ENCODE results near the gene TRHDE. TPM values are rescaled to one million over a fixed set of nuclear protein-coding genes. Genes with fewer than 3 reads are reported as not detected.

The TRHDE gene
- total and polyA plus RNA-seq, 9 donors, result 3.4 to 35.5 (median 18.2) TPM

DNA sequence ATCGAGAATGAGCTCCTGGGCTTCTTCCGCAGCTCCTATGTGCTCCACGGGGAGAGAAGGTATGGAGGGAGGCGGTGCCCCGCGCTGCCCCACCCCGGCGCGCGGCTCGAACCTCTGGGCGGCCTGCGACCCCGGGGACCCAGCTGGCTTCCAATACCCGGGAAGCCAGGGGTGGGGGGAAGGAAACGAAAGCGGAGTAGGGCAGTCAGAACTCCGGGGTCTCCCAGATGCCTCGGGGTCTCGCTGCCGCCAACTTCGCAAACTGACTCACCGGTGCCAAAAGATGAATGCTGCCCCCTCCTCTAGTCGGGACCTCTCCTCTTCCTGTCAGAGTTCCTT lies 1.3 kb downstream of the TRHDE start:
- DNase-seq, result peak; percentile 24 to 54 (median 31)
- Histone ChIP-seq H3K4me1 (ENCODE audit: insufficient read depth) (peaks cover 3% of the 10 kb centered on the region), H3K27ac (peak overlapping the region; percentile 87 to 93), H3K4me3 (peak overlapping the region; percentile 60), H3K36me3 (no peaks in the 10 kb centered on the region), H3K27me3 (no peaks in the 10 kb centered on the region), H3K9me3 (no peaks in the 10 kb centered on the region)
- 0 to 2% (median 1%) methylated on average over 24 of the region's 24 CpGs for WGBS, 3 donors
- intact Hi-C loops (cut with DNase I), result no loop called here
- TF ChIP-seq EP300 (IDR thresholded peaks at IDR 0.05) (no peak), POLR2A (IDR thresholded peaks at IDR 0.05) (no peak)
- TF ChIP-seq, protein P1, sequence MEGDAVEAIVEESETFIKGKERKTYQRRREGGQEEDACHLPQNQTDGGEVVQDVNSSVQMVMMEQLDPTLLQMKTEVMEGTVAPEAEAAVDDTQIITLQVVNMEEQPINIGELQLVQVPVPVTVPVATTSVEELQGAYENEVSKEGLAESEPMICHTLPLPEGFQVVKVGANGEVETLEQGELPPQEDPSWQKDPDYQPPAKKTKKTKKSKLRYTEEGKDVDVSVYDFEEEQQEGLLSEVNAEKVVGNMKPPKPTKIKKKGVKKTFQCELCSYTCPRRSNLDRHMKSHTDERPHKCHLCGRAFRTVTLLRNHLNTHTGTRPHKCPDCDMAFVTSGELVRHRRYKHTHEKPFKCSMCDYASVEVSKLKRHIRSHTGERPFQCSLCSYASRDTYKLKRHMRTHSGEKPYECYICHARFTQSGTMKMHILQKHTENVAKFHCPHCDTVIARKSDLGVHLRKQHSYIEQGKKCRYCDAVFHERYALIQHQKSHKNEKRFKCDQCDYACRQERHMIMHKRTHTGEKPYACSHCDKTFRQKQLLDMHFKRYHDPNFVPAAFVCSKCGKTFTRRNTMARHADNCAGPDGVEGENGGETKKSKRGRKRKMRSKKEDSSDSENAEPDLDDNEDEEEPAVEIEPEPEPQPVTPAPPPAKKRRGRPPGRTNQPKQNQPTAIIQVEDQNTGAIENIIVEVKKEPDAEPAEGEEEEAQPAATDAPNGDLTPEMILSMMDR (IDR thresholded peaks at IDR 0.05), result no peak

GRCh38 chr12:72273851-72274351 lies 1.7 kb downstream of the TRHDE start:
- H3K4me3 ChIP-seq, result peak overlapping the region; percentile 60
- H3K4me1 ChIP-seq (ENCODE audit: insufficient read depth), result peaks cover 3% of the 10 kb centered on the region
- TF ChIP-seq EP300 (IDR thresholded peaks at IDR 0.05), result no peak
- TF ChIP-seq, protein P1 (IDR thresholded peaks at IDR 0.05), result no peak
- TF ChIP-seq POLR2A (IDR thresholded peaks at IDR 0.05), result no peak
- no peaks in the 10 kb centered on the region for H3K36me3 ChIP-seq
- 3 to 10% (median 5%) methylated on average over 17 of the region's 17 CpGs for WGBS, 3 donors
- intact Hi-C loops (cut with DNase I), result no loop called here
- no peaks in the 10 kb centered on the region for H3K27me3 ChIP-seq
- DNase-seq, result peak; percentile 30 to 54 (median 38)
- H3K27ac ChIP-seq, result peak overlapping the region; percentile 87 to 93
- H3K9me3 ChIP-seq, result no peaks in the 10 kb centered on the region

GRCh38 chr12:72274931-72275330 lies 2.8 kb downstream of the TRHDE start:
- H3K27ac ChIP-seq, result peak overlapping the region in 1 of 2 donors; percentile 93
- no peaks in the 10 kb centered on the region for H3K27me3 ChIP-seq
- peak overlapping the region; percentile 60 for H3K4me3 ChIP-seq
- no peak for TF ChIP-seq EP300 (IDR thresholded peaks at IDR 0.05)
- peak; percentile 25 for TF ChIP-seq POLR2A (IDR thresholded peaks at IDR 0.05)
- intact Hi-C loops (cut with DNase I), result no loop called here
- no peaks in the 10 kb centered on the region for H3K9me3 ChIP-seq
- peak in 2 of 5 donors; percentile 7 to 20 for DNase-seq
- 30 to 52% (median 45%) methylated on average over 1 of the region's 1 CpG for WGBS, 3 donors
- no peaks in the 10 kb centered on the region for H3K36me3 ChIP-seq
- H3K4me1 ChIP-seq (ENCODE audit: insufficient read depth), result peaks cover 5% of the 10 kb centered on the region

DNA sequence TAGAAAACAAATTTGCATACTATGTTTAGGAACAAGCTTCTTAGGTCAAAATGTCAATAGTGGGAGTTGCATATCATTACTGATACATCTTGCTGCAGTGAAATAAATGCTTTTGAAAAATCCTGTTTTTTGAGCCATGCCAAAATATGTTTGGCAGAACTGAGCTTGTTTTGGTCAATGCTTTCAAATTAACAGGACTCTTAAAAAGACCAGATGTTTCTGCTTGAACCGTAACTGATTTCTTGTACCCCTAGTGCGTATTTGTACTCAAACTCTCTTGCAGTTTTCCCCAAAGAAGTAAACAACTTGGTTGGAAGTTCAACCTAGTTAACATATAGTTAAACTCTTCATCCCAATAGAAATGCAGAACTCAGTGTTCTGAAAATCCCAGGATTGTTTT lies 3.4 kb downstream of the TRHDE start:
- intact Hi-C loops (cut with DNase I), result no loop called here
- TF ChIP-seq POLR2A (IDR thresholded peaks at IDR 0.05) (no peak), EP300 (IDR thresholded peaks at IDR 0.05) (no peak)
- TF ChIP-seq, protein P1 (IDR thresholded peaks at IDR 0.05), result no peak
- DNase-seq, result no peak
- no peaks in the 10 kb centered on the region for H3K9me3 ChIP-seq
- no peaks in the 10 kb centered on the region for H3K36me3 ChIP-seq
- no peaks in the 10 kb centered on the region for H3K27me3 ChIP-seq
- H3K27ac ChIP-seq, result peak overlapping the region in 1 of 2 donors; percentile 48
- WGBS, 3 donors, result 9 to 30% (median 18%) methylated on average over 2 of the region's 2 CpGs
- H3K4me3 ChIP-seq, result no peak overlapping the region
- H3K4me1 ChIP-seq (ENCODE audit: insufficient read depth), result peaks cover 5% of the 10 kb centered on the region

- no peak for DNase-seq
- TF ChIP-seq EP300 (IDR thresholded peaks at IDR 0.05) (no peak), POLR2A (IDR thresholded peaks at IDR 0.05) (no peak)
- TF ChIP-seq, protein P1 (IDR thresholded peaks at IDR 0.05), result no peak
- Histone ChIP-seq H3K9me3 (no peaks in the 10 kb centered on the region), H3K27ac (peak overlapping the region in 1 of 2 donors; percentile 48), H3K4me1 (ENCODE audit: insufficient read depth) (peaks cover 5% of the 10 kb centered on the region), H3K4me3 (no peak overlapping the region), H3K36me3 (no peaks in the 10 kb centered on the region), H3K27me3 (no peaks in the 10 kb centered on the region)
- 51 to 60% (median 58%) methylated on average over 3 of the region's 3 CpGs for WGBS, 3 donors
- intact Hi-C loops (cut with DNase I), result no loop called here
Observed at GRCh38 chr12:72276181-72276805, 4.1 kb downstream of the TRHDE start.
